Endothelial cell of umbilical vein (primary cell): Measurements from ENCODE around the gene OSBPL10. TPM values are rescaled to one million over a fixed set of nuclear protein-coding genes. Genes with fewer than 3 reads are reported as not detected.

Experiments used
- BruUV-seq: library from RNA; stranded (reverse); fragments of 400-500 nt; replicated peaks from 2 replicates; lab custom pipeline; 2021; lab: Mats Ljungman, UMichigan
- CTCF ChIA-PET: fragments of 300-600, 350-600 bp; sonication (Branson Sonifier 250); formaldehyde crosslinking; loops from one replicate; lab custom pipeline; 2021; ENCODE audit warnings: antibody characterized with exemption, inconsistent platforms; lab: Charles Lee
- POLR2A ChIA-PET: fragments of 300-600, 350-600 bp; sonication (Branson Sonifier 250); formaldehyde crosslinking; loops from one replicate; lab custom pipeline; 2021; ENCODE audit warnings: antibody characterized with exemption, inconsistent platforms; lab: Charles Lee
- DNase-seq: peaks from one replicate; pipeline ENCODE4 v3.0.0-alpha.2; 2011; ENCODE audit warnings: low read depth, low spot score
- FAIRE-seq: peaks from 2 replicates; lab custom pipeline; 2011; peaks lifted over from hg19 to GRCh38; lab: Jason Lieb, UNC
- H2AFZ ChIP-seq: 2 replicates; pipeline ENCODE4 v1.6.0; 2012; ENCODE audit warnings: low read depth, low read length, control low read depth, inconsistent platforms
- H3K27ac ChIP-seq: 2 replicates; pipeline ENCODE4 v1.5.1; 2011; ENCODE audit warnings: low read depth, mild to moderate bottlenecking, control low read depth, low read length, moderate library complexity; ENCODE audit not compliant: insufficient read depth
- H3K27me3 ChIP-seq, 2 experiments: 2 replicates each; pipeline versions ENCODE4 v1.6.0 to v1.6.1; 2011; ENCODE audit warnings: low read length in 2 of 2, mixed read lengths in 1 of 2; ENCODE audit not compliant: control insufficient read depth in 2 of 2, insufficient read depth in 2 of 2
- H3K36me3 ChIP-seq, 2 experiments: 2 replicates in 1 of 2; 3 replicates in 1 of 2; pipeline ENCODE4 v1.5.1; 2011; ENCODE audit warnings: low read length in 2 of 2, mild to moderate bottlenecking in 1 of 2, moderate library complexity in 1 of 2; ENCODE audit not compliant: control insufficient read depth in 2 of 2, insufficient read depth in 2 of 2; ENCODE audit errors: extremely low read depth in 1 of 2
- H3K4me1 ChIP-seq: 3 replicates; pipeline ENCODE4 v1.5.1; 2011; ENCODE audit warnings: mild to moderate bottlenecking, low read length; ENCODE audit not compliant: control insufficient read depth, insufficient read depth; ENCODE audit errors: extremely low read depth
- H3K4me2 ChIP-seq: 2 replicates; pipeline ENCODE4 v1.6.1; 2011; ENCODE audit warnings: low read length, control low read depth, mixed read lengths; ENCODE audit not compliant: insufficient read depth
- H3K4me3 ChIP-seq, 3 experiments: fragments of 200-600 bp in 1 of 3; sonication (generic), shearing (Covaris generic) in 1 of 3; replicated peaks in 1 of 3; 2 replicates each; pipeline ENCODE4 v1.5.1; 2011 to 2016; ENCODE audit warnings: control low read depth in 3 of 3, low read length in 3 of 3, mild to moderate bottlenecking in 2 of 3, inconsistent platforms in 1 of 3, low read depth in 1 of 3, moderate library complexity in 1 of 3; ENCODE audit not compliant: insufficient read depth in 1 of 3
- H3K79me2 ChIP-seq: 2 replicates; pipeline ENCODE4 v1.6.0; 2012; ENCODE audit warnings: low read length, inconsistent platforms; ENCODE audit not compliant: control insufficient read depth, insufficient read depth
- H3K9ac ChIP-seq: replicated peaks from 2 replicates; pipeline ENCODE3; 2011; ENCODE audit warnings: low read length, control low read depth; ENCODE audit not compliant: insufficient read depth; ENCODE audit errors: extremely low read depth
- H3K9me1 ChIP-seq: replicated peaks from 3 replicates; pipeline ENCODE4 v1.6.0; 2011; ENCODE audit warnings: mild to moderate bottlenecking, low read length; ENCODE audit not compliant: control insufficient read depth, insufficient read depth; ENCODE audit errors: extremely low read depth
- H3K9me3 ChIP-seq: replicated peaks from 2 replicates; pipeline ENCODE4 v1.5.1; 2012; ENCODE audit warnings: low read length, inconsistent platforms; ENCODE audit not compliant: control insufficient read depth, insufficient read depth
- H4K20me1 ChIP-seq: replicated peaks from 2 replicates; pipeline ENCODE3; 2011; ENCODE audit warnings: mild to moderate bottlenecking, low read length; ENCODE audit not compliant: control insufficient read depth, insufficient read depth; ENCODE audit errors: extremely low read depth
- EZH2 ChIP-seq: IDR thresholded peaks from 2 replicates; pipeline ENCODE4 v1.6.1; 2012; ENCODE audit warnings: borderline replicate concordance, low read depth, mild to moderate bottlenecking, moderate library complexity, low read length, inconsistent platforms; ENCODE audit not compliant: severe bottlenecking
- FOS ChIP-seq: IDR thresholded peaks from 2 replicates; pipeline ENCODE4 v1.6.1; 2011; ENCODE audit warnings: mild to moderate bottlenecking, low read length, moderate library complexity, borderline replicate concordance; ENCODE audit not compliant: insufficient read depth
- GATA2 ChIP-seq: IDR thresholded peaks from 2 replicates; pipeline ENCODE4 v1.7.0; 2011; ENCODE audit warnings: low read depth, mild to moderate bottlenecking, moderate library complexity, mixed read lengths, low read length; ENCODE audit not compliant: insufficient read length, insufficient read depth
- JUN ChIP-seq: IDR thresholded peaks from 2 replicates; pipeline ENCODE4 v1.6.1; 2011; ENCODE audit warnings: borderline replicate concordance, low read depth; ENCODE audit not compliant: insufficient read length, insufficient read depth
- MYC ChIP-seq: IDR thresholded peaks from one replicate; pipeline ENCODE4 v1.6.1; 2011; ENCODE audit warnings: mild to moderate bottlenecking, low read depth, low read length
- POLR2A ChIP-seq: IDR thresholded peaks from 2 replicates; pipeline ENCODE4 v1.6.1; 2012; ENCODE audit warnings: low read depth, mild to moderate bottlenecking, control low read depth, low read length
- POLR2AphosphoS5 ChIP-seq: IDR thresholded peaks from 2 replicates; pipeline ENCODE4 v1.6.1; 2012; ENCODE audit warnings: low read depth, mild to moderate bottlenecking, control low read depth, low read length, moderate library complexity; ENCODE audit not compliant: insufficient read depth
- dilution Hi-C: fragments of 300-500 bp; cut with MboI; formaldehyde crosslinking; loops from one replicate; pipeline ENCODE4 v1.15.0; 2019; ENCODE audit warnings: low sequenced_read_pairs; ENCODE audit not compliant: extremely low pct_ligation_motif_present
- intact Hi-C: fragments of 100-400 bp; cut with micrococcal nuclease; formaldehyde crosslinking; loops from one replicate; pipeline ENCODE4 v1.10.0; 2022
- polyA plus RNA-seq, 4 experiments: library from polyadenylated mRNA; depleted of rRNA in 3 of 4; stranded (reverse) in 3 of 4; unstranded in 1 of 4; fragments of >200 nt; gene quantifications; 2 replicates each; pipeline versions ENCODE4 v1.2.1 to v1.2.3, GENCODE V29; 2011 to 2012; ENCODE audit warnings: missing spikeins in 1 of 4
- total RNA-seq: library from RNA; stranded (reverse); gene quantifications from 2 replicates; pipeline ENCODE4 v1.2.3, GENCODE V29; 2021
- TF ChIP-seq, protein P1 (sequence below): IDR thresholded peaks from 2 replicates; pipeline ENCODE4 v1.6.1; 2011; ENCODE audit not compliant: insufficient read depth, insufficient read length
- TF ChIP-seq, protein P2 (sequence below), 2 donors: IDR thresholded peaks; 1 replicate in 1 of 2; 2 replicates in 1 of 2; pipeline ENCODE4 v1.5.1; 2011; ENCODE audit warnings: low read length in 2 of 2, mild to moderate bottlenecking in 2 of 2, moderate library complexity in 2 of 2, control low read depth in 1 of 2, inconsistent platforms in 1 of 2, low read depth in 1 of 2; ENCODE audit not compliant: insufficient read depth in 1 of 2; ENCODE audit errors: extremely low read depth in 1 of 2

Gene OSBPL10
- total and polyA plus RNA-seq, 2 donors (not counting 3 experiments of a cell fraction or from before 2014, with no cell fraction given), result 10.8 to 47.6 TPM

DNA sequence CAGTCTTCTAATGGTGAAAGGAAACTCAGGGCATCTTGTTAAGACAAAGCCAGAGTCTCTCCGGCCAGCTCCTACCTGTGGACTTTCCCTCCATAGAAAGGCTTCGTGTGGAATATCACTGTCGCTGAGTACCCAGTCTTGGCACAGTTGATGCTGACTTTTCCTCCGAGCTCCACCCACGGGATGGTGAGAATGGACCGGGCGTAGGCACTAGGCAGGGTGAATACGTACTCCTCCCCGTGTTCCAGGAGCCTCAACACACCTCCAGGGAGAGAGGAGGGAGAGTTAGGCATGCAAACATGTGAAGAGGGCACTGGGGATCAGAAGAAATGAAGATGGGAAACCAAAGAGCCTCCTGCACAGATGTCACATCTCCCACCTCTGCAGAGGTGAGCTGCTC lies 310.3 kb downstream of the OSBPL10 start:
- dilution Hi-C loops (no loop called here), intact Hi-C loops (no loop called here)
- Histone ChIP-seq H3K36me3 (no peaks in the 10 kb centered on the region), H3K4me2 (no peak overlapping the region), H3K9me3 (no peaks in the 10 kb centered on the region), H3K9me1 (no peaks in the 10 kb centered on the region), H2AFZ (no peak overlapping the region), H4K20me1 (no peaks in the 10 kb centered on the region), H3K4me3 (no peak overlapping the region), H3K79me2 (no peaks in the 10 kb centered on the region), H3K27ac (no peak overlapping the region), H3K4me1 (peaks cover 16% of the 10 kb centered on the region), H3K27me3 (no peaks in the 10 kb centered on the region), H3K9ac (no peak overlapping the region)
- TF ChIP-seq FOS, result no peak
- TF ChIP-seq MYC, result no peak
- TF ChIP-seq POLR2A, result no peak
- TF ChIP-seq, protein P1, sequence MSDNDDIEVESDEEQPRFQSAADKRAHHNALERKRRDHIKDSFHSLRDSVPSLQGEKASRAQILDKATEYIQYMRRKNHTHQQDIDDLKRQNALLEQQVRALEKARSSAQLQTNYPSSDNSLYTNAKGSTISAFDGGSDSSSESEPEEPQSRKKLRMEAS, result no peak
- TF ChIP-seq JUN, result no peak
- no peak for TF ChIP-seq EZH2
- no peak for TF ChIP-seq GATA2
- TF ChIP-seq, protein P2, sequence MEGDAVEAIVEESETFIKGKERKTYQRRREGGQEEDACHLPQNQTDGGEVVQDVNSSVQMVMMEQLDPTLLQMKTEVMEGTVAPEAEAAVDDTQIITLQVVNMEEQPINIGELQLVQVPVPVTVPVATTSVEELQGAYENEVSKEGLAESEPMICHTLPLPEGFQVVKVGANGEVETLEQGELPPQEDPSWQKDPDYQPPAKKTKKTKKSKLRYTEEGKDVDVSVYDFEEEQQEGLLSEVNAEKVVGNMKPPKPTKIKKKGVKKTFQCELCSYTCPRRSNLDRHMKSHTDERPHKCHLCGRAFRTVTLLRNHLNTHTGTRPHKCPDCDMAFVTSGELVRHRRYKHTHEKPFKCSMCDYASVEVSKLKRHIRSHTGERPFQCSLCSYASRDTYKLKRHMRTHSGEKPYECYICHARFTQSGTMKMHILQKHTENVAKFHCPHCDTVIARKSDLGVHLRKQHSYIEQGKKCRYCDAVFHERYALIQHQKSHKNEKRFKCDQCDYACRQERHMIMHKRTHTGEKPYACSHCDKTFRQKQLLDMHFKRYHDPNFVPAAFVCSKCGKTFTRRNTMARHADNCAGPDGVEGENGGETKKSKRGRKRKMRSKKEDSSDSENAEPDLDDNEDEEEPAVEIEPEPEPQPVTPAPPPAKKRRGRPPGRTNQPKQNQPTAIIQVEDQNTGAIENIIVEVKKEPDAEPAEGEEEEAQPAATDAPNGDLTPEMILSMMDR (IDR thresholded peaks at IDR 0.05; ENCODE audit: extremely low read depth in 1 of 2, insufficient read depth in 1 of 2, low read depth in 1 of 2, low read length in 2 of 2), result no peak
- no peak for TF ChIP-seq POLR2AphosphoS5
- FAIRE-seq (no peak), DNase-seq (no peak)
- ChIA-PET POLR2A (no interaction called here), CTCF (interaction anchor here (0.7 to 2.0 kb wide), 4 partner anchors 10 to 60 kb away, joined by 3 to 4 read pairs (median 3); no protein-coding TSS in a partner anchor)
- no TSS peak for BruUV-seq
